GM04504 (cell line): Measurements from ENCODE around the gene BRD9.
"Not testable (repeated sequence)": the region's sequence is repeated elsewhere in the genome, so short reads cannot be mapped to it uniquely, and the experiment has no call there.

Source experiments
- DNase-seq: peaks from one replicate; pipeline ENCODE4 v3.0.0-alpha.2; 2012; ENCODE audit warnings: low read depth

The BRD9 gene

DNA sequence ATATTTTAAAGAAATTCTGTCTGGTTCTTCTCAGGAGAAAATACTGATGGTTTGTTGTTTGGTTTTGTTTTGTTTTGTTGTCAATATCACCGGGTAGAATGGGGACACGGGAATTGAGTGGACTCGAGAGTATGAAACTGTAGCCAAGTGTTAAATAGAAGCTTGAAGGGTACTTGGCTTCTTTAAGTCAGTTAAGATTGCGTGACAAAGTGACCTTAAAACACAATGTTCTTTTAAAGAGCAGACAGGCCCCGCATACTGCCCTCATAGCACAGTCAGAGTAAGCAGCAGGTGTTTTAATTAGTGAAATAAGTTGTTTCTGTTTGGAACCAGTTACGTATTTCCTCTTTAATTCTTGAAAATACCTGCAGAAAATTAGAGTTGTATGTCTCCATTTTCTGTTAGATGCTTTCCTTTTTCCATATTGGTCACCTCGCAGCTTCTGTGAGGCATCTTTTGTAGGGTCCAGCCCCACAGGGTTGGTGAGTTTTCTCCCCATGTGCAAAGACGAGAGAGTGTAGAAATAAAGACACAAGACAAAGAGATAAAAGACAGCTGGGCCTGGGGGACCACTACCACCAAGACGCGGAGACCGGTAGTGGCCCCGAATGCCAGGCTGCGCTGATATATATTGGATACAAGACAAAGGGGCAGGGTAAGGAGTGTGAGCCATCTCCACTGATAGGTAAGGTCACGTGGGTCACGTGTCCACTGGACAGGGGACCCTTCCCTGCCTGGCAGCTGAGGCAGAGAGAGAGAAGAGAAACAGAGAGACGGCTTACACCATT, 9.7 kb upstream of the BRD9 start:
- DNase-seq: no peak

DNA sequence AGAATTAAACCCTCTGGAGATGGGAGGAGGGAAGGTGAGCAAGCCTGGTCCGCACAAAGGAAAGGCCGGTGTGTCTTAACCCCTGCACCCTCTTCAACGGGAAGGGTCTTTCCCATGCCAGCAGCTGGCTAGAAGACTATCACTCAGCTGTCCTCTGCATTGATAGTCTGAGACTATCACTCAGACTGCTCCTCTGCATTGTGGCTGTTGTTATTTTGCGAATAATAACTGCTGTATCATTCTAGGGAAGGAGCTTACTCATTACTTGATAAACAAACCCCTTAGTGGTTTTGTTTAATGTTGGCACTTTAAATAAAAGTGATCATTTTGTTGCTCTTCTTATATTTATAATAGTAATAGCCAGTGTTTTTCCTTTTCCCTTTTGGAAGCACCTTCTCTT, 8.2 kb upstream of the BRD9 start:
- no peak for DNase-seq

DNA sequence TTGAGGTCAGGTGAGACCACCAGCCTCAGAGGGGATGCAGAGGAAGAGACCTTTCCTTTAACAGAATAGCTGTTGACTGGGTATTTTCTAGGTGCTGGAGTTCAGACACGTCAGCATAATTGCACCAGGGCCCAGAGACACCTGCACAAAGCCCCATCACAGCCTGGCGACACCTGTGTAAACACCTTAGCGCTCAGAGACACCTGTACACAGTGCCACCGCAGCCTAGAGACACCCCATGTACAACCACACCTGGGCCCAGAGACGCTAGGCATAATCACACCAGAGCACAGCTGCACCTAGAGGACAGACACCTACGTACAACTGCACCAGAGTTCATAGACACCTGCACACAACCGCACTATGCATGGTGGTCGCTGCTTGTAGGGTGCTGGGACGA, 1.1 kb upstream of the BRD9 start:
- no peak for DNase-seq

DNA sequence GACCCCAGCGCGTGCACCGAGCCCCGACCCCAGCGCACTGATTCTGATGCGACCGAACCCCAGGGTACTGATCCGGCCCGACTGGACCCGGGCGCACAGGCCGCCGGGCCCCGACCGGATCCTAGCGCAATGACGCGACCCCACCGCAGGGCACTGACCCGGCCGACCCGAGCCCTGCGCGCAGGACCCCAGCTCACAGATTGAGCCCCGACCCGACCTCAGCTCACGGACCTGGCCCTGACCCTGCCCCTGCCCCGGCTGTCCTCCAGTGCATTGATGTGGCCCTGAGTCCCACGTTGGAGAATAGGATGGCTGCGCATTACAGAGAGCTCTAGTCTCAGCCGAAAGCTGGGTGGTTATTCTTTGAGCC, 521 bp upstream of the BRD9 start:
- no peak for DNase-seq

DNA sequence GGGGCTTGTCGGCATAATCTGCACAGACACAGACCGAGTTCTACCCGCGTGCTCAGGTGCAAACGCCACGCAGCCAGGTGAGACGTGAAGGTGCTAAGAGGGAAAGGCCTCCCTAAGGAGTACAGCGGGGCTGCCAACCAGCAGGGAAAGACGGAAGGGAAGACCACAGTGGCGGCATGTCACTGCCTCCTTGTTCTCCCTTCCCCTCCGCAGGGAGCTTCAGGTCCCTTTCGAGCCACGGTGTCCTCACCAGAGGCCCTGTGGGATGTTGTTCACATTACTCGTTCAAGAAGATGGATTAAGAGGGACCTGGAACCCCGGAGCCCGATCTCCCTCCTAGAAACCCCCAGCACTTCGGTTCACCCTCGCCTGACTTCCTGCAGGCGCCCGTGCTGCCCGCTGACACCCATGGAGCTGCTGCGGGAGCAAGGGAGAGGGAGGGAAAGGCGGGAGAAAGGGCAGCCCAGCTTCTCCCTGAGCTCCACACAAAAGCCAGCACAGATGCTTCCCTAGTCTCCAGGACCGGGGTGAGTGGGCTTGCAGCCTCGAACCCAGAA, 686 bp downstream of the BRD9 start:
- DNase-seq: no peak

DNA sequence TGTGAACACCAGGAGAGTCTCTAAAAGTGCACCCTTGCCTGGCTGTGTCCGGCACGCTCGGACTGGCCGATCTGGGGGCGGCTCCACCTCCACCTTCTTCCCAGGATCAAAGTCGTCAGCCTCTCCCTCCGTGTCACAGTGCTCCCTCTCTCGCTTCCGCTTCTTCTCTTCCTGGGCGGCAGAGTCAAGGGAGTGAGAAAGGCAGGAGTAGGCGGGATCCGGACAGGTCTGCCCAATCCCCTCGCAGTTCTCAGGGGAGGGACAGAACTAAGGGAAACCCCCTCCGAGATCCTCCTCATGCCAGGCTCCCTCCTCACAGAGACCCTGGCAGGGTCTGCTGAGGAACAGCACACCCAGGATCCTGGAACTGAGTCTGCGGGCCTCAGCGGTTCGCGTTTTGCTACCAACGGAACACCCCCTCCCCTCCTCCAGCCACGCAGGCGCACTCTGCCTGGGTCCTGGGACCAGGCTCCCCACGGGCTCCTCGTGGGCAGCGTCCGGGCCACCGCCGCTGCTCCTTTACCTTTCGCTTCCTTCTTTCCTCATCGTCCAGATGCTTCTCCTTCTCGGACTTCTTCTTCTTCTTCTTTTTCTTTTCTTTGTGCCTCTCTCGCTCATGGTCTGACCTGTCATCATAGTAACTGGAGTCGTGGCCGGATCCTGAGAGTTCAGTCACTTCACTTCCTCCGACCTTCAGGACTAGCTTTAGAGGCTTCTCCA, 1.3 kb downstream of the BRD9 start:
- DNase-seq: no peak

DNA sequence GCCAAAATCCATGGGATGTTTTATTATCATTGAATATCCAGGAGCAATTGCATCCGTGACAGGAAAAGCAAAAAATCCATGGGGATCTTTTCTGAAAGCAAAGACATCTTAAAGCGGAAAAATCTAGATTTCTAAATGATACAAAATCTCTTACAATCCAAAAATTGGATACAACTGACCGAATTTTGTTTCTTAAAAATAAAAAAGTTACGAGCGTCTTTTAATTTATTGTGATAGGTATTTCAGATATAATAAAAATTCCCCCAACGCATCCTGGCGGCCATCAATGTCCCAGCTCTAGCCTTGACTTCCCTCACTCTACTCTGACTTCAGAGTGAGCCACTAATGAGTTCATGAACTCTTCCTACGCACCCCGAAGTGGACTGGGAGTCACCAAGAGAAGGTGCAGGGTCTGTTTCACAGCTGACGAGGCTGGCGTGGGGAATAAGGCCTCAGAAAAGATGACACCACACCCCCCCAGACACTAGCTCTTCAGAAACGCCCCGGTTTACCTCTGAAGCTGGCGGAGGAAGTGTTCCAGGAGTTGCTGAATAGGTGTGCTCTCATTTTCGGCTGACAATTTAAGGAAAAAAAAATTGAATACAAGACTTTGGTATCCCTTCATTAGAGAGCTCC, 3.4 kb downstream of the BRD9 start:
- no peak for DNase-seq

DNA sequence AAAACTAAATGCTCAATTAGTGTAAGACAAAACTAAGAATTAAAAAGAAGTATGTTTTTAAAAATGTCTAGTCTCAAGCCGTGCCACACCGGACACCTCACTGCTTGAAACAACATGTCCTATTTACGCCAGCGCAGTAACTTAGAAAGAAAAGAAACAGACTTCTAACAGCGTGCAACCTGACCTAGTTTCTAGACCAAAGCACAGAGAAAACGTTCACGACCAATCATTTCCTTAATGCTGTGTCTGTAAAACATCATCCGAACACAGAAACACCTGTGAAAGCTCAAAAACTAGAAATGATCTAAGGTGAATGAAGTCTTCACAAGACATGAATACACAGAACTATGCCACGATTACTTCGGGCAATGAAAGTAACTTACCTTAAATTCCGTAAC, 4.0 kb downstream of the BRD9 start:
- DNase-seq: no peak

DNA sequence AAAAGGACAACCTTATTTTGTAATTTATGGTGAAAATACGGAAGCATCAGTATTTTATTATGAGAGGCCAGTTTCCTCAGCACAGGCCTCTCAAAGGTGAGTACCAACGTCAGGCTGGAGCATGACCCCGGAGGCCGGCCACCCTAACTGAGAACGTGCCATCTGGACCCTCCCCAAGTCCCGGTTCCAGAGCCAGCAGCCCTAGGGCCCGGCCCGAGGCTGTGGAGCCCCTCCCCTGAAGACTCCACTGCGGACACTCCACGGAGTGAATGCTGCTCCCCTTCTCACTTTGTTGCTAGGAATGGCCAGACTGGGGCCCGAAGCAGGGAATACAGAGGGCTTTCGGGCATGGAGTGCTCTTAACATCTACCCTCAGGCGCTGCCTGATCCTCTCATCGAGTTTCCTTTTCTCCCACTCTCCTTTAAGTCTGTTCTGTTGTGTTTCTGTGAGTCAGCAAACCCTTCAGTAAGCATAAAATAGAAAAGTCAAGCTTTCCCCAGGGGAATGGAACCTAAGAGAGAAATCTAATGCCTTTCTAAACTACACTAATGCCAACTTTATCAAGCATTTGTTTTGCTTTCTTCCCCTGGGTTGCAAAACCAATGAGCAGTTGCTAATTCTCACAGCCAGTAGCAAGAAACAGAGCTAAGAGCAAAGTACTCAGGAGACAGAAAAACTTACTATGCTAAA, 4.5 kb downstream of the BRD9 start:
- no peak for DNase-seq

DNA sequence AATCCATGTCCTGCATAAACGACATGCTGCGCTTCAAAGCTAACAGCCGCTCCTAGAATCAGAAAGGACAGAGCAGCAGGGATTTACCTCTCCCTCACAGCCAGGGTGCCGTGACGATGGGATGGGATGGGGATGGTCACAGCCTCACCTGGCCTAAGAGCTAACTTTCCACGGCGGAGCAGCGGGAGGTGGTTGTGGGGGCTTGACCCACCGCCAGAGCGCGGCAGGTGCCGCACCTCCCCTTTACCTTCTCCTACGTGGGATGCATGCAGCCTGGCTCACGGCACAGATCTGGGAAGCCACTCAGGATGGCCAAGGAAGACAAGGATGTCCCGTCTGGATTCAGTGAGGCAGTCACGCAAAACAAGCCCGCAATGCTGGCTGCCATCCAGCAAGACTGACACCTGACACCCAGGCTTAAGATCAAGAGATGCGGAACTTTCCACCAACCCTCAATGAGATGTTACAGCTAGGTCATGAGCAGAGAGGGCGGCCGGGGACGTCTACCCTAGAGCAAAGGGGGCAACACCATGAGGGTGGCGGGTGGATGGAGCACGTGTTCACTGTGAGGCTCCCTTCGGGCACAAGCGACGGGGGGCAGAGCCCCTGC, 5.8 kb downstream of the BRD9 start:
- DNase-seq: no peak

DNA sequence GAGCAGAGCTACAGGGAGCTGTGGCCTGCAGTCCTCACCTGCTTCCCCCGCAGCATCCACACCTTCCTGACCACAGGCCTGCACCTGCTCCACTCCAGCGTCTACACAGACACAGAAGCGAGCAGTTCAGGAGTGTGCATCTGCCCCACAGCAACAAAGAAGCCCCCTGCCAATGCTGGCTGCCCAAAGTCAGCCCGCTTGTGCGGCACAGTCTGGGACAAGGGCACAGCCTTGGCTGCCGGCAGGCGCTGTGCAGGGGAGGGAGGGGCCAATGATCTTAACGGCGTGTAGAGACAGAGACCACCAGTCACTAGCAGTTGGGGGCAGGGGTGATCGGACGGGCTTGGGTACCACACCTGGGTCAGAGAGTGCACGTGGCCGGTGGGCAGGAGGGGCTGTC, 6.6 kb downstream of the BRD9 start:
- no peak for DNase-seq

DNA sequence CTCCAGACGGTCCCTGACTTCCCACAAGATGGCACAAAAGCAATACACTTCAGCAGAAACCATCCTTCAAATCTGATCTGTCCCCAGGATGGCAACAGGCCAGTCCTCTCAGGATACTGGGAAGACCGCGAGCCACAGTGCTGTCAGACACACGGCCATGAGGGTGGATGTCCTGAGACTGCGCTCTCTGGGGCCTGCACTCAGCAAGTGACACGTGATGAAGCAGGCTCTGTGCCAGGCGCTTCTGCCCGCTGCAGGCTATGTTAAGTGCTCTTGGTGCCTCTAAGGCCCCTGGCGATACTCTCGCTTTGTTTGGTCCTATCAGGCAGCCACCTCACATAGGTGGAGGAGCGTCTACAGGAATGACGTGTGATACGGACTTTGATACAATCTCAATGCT, 7.1 kb downstream of the BRD9 start:
- no peak for DNase-seq

DNA sequence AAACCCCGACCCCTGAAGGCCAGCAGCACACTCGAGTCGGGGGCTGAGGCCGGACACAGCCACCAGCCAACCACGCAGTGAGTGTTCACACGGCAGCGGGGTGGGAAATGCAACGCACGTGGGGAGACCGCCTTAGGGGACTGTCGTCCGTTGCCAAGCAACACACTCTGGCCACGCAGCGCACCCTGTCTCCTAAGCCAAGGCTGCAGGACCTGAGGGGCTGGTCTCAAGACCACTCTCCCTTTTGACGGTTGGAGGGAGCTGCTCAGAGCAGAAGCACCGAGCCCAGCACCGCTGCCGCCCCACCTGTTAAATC, 7.5 kb downstream of the BRD9 start:
- no peak for DNase-seq

DNA sequence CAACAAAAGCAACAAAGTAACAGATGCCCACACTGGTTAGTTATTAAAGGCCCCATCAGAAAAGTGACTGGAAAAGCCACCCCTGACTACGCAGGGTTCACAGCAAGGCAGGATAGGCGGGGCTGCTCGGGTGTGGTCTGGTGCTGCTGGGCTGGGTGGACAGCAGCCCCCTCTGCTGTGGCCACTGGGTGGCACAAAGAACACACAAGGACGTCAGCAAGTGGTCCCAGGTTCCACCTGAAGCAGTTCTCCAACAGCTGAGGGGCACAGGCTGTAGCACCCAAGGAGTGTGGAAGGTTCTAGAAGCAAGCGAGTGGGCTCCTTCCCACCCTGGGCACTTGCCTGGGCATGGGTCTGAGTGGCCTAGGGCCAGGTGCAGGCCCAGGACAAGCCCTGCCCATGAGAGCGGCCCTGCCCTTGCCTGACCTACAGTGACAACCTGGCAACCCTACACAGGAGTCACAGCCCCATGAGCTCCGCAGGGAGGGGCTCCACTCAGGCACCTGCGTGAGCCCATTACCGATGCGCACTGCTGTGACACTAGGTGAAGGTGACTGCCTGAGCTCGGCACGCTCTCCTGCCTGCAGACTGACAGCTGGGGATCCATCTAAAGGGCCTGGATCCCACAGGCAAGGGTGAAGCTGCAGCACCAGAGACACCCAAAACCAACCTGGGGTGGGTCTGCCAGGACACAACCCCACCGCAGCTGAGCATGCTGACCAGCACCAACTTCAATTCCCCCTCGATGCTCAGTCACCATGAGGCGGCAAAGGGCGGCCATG, 8.1 kb downstream of the BRD9 start:
- no peak for DNase-seq

DNA sequence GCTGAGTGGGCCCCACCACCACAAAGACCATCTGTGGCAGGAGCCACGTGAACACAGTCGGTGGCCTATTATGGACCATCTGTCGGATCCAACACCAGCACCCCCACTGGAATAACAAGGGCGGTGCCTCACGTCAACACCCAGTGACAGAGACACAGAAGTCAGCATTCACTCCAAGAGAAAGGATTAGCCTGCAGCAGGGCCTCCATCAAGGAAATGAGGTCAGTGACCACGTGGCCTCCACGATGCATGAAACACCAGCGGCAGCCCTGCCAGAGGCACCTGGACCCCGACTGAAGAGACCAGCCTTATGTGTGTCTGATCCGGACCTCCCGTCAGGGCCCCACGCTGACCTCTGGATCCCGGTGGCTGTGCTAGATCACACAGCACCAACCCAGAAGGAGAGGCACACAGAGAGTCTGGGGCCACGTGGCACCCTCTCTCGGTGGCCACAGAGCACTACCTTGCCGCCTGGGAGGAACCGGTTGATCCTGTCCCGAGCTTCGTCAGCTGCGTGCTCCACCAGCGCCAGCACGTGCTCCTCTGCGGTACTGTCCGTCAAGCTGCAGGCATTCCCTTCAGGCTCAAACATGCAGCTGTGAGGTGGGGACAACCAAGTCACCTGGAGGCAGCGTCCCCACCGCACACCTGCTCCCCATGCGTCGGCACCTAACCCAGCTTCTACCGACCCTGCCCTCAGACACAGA, 9.0 kb downstream of the BRD9 start:
- DNase-seq: no peak

DNA sequence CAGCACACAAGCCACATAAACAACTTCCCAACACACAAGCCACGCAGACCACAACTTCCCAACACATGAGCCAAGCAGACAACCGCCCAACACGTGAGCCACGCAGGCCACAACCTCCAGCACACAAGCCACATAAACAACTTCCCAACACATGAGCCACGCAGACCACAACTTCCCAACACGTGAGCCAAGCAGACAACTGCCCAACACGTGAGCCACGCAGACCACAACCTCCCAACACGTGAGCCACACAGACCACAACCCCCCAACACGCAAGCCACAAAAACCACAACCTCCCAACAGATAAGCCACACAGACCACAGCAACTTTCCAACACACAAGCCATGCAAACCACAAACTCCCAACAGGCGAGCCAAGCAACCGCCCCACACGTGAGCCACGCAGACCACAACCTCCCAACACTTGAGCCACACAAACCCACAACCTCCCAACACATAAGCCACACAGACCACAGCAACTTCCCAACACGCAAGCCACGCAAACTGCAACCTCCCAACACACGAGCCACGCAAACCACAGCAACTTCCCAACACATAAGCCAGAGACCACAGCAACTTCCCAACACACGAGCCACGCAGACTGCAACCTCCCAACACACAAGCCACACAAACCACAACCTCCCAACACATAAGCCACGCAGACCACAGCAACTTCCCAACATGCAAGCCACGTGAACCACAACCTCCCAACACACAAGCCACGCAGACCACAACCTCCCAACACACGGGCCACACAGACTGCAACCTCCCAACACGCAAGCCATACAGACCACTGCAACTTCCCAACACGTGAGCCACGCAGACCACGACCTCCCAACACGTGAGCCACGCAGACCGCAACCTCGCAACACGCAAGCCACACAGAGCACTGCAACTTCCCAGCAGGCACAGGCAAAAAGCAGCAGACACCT, 10.1 kb downstream of the BRD9 start:
- no peak for DNase-seq

DNA sequence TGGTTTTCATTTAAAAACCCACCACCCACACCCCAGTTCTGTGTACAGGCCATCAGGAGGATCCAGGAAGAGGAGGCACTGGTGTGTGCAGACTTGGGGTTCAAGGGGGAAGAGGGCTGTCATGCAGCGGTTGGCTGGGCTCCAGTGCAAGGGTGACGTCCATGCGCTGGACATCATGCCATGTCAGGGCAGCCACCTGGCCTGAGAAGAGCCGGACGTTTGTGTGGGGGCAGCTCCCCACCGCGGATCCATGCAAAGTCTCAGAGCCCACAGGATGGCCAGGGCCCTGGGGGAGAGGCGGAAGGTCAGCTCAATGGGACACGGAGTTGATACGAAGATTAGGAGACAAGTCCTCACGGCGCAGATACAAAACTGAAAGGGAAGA, 11.1 kb downstream of the BRD9 start:
- DNase-seq: no peak

DNA sequence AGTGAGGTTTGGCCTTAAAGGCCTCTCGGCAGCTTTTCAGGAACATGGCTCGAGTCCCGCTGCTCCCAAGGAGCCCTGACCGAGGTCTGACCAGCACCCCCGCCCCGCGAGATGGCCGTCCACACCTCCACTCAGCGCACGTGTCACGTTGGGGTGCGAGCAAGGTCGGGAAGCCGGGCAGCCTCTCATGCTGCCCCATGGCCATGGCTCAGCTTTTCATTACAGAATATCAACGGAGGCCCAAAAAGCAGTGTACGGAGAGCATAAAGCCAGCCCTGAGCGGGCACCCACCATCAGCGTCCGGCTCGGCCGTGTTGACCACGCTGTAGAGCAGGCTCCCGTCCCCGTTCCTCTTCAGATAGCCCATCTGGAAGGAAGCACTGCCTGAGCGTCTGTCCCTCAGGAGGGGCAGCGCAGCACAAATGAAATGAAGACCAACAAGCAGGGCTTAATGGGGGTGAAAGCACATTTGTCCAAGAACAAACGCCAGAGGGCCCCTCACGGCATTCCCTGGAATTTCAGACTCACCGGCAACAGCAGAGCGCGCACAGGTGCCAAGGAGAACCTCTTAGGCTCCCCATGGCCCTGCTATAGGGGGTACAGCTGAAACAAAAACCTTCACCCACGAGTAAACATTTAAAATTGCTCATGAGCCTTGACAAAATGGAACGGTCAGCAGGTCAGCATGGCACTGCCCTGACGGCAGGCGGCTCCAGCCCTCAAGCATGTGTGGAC, 11.6 kb downstream of the BRD9 start:
- DNase-seq: no peak

DNA sequence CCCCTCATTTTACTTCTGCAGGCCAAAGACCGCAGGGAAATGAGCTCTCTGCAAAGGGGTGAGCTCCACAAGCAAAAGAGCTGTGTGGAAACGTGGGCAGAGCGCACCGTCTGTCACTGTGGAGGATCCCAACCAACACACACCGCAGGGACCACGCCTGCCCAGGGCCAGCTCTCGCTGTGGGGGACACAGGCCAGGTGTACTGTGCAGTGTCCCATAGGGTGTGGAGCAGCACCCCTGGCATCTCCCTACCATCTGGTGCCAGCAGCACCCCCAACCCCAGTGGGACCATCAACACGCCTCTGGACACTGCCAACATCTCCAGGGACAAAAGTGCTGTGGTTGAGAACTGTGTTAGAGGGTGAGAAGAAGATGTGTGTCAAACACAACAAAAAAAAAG, 13.9 kb downstream of the BRD9 start:
- not testable (repeated sequence) for DNase-seq
